GM23338 (cell line): ENCODE results near the gene PPM1L.

Experiments
- TF ChIP-seq, protein P1 (sequence below), 2 experiments: fragments of 200-600 bp in 1 of 2; sonication (generic) in 1 of 2; conservative IDR thresholded peaks; 2 replicates each; pipeline versions ENCODE4 v1.5.1 to v1.6.1; 2016 to 2017; ENCODE audit warnings: antibody characterized with exemption in 2 of 2, low read depth in 2 of 2, mild to moderate bottlenecking in 2 of 2, moderate library complexity in 1 of 2
- TF ChIP-seq, protein P2 (sequence below): IDR thresholded peaks from 2 replicates; pipeline ENCODE4 v1.6.1; 2016; ENCODE audit warnings: antibody characterized with exemption

DNA sequence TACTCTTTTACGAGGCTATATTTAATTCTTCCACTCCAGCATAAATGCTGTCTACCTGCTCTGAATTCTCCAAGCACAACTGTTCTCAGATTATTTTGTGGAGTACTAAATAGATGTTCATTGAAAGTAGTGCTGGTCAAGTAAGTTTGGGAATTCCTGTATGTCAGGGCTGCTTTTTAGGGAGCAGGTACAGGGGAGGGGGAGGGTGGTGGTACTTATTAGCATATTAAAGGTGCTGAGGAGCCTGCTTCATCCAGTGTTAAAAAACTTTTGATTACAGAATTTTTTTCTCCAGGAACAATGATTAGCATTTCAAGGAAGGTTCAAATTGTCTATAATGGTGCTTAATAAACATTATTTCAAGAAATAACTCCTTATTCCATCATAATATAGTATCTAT lies 59.2 kb downstream of the PPM1L start:
- TF ChIP-seq, protein P1, sequence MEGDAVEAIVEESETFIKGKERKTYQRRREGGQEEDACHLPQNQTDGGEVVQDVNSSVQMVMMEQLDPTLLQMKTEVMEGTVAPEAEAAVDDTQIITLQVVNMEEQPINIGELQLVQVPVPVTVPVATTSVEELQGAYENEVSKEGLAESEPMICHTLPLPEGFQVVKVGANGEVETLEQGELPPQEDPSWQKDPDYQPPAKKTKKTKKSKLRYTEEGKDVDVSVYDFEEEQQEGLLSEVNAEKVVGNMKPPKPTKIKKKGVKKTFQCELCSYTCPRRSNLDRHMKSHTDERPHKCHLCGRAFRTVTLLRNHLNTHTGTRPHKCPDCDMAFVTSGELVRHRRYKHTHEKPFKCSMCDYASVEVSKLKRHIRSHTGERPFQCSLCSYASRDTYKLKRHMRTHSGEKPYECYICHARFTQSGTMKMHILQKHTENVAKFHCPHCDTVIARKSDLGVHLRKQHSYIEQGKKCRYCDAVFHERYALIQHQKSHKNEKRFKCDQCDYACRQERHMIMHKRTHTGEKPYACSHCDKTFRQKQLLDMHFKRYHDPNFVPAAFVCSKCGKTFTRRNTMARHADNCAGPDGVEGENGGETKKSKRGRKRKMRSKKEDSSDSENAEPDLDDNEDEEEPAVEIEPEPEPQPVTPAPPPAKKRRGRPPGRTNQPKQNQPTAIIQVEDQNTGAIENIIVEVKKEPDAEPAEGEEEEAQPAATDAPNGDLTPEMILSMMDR (conservative IDR thresholded peaks at IDR 0.05; ENCODE audit: low read depth in 2 of 2): no peak
- TF ChIP-seq, protein P2, sequence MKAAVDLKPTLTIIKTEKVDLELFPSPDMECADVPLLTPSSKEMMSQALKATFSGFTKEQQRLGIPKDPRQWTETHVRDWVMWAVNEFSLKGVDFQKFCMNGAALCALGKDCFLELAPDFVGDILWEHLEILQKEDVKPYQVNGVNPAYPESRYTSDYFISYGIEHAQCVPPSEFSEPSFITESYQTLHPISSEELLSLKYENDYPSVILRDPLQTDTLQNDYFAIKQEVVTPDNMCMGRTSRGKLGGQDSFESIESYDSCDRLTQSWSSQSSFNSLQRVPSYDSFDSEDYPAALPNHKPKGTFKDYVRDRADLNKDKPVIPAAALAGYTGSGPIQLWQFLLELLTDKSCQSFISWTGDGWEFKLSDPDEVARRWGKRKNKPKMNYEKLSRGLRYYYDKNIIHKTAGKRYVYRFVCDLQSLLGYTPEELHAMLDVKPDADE: no peak
